SK-N-SH treated with all-trans-retinoic acid at 6 μM for 48 hours (cell line): ENCODE measurements around the gene LRBA.

Experiments used
- ATAC-seq: fragments of 200-7000 bp; cut with Tn5 transposase; 3 replicates; pipeline ENCODE4 v1.9.1; 2020; ENCODE audit warnings: mild to moderate bottlenecking, moderate library complexity
- ARNTL ChIP-seq: fragments of 450-650 bp; formaldehyde crosslinking; IDR thresholded peaks from 2 replicates; pipeline ENCODE4 v1.5.0; 2020; ENCODE audit warnings: low read depth, mild to moderate bottlenecking, moderate library complexity, borderline replicate concordance
- BACH2 ChIP-seq: fragments of 250-450 bp; sonication (Bioruptor Pico); IDR thresholded peaks from 2 replicates; pipeline ENCODE4 v1.9.0; 2021; ENCODE audit warnings: mild to moderate bottlenecking, borderline replicate concordance
- CSDC2 ChIP-seq: fragments of 250-450 bp; sonication (Bioruptor Pico); IDR thresholded peaks from 2 replicates; pipeline ENCODE4 v1.5.0; 2020; ENCODE audit warnings: mild to moderate bottlenecking, moderate library complexity
- ESRRG ChIP-seq: fragments of 250-450 bp; sonication (Bioruptor Pico); IDR thresholded peaks from 2 replicates; pipeline ENCODE4 v1.6.1; 2021; ENCODE audit warnings: mild to moderate bottlenecking
- GLIS3 ChIP-seq: fragments of 250-450 bp; sonication (Bioruptor Pico); IDR thresholded peaks from 2 replicates; pipeline ENCODE4 v1.5.0; 2020; ENCODE audit warnings: mild to moderate bottlenecking, moderate library complexity
- ISL1 ChIP-seq: fragments of 250-450 bp; sonication (Bioruptor Pico); IDR thresholded peaks from 2 replicates; pipeline ENCODE4 v2.1.2; 2022; ENCODE audit warnings: mild to moderate bottlenecking, moderate library complexity
- OSR1 ChIP-seq: fragments of 250-450 bp; sonication (Bioruptor Pico); IDR thresholded peaks from 2 replicates; pipeline ENCODE4 v1.8.0; 2022; ENCODE audit warnings: moderate library complexity, mild to moderate bottlenecking, inconsistent platforms
- POU6F1 ChIP-seq: fragments of 250-450 bp; sonication (Bioruptor Pico); IDR thresholded peaks from 2 replicates; pipeline ENCODE4 v1.8.0; 2021; ENCODE audit warnings: low read depth, mild to moderate bottlenecking, moderate library complexity, borderline replicate concordance
- PPARA ChIP-seq: fragments of 250-450 bp; sonication (Bioruptor Pico); IDR thresholded peaks from 2 replicates; pipeline ENCODE4 v1.5.0; 2020; ENCODE audit warnings: mild to moderate bottlenecking, borderline replicate concordance
- RARB ChIP-seq: fragments of 250-450 bp; sonication (Bioruptor Pico); IDR thresholded peaks from 2 replicates; pipeline ENCODE4 v1.8.0; 2021; ENCODE audit warnings: mild to moderate bottlenecking, moderate library complexity
- SNAI2 ChIP-seq: fragments of 250-450 bp; sonication (Bioruptor Pico); IDR thresholded peaks from 2 replicates; pipeline ENCODE4 v1.5.0; 2020; ENCODE audit warnings: mild to moderate bottlenecking, moderate library complexity
- TCF4 ChIP-seq: fragments of 250-450 bp; sonication (Bioruptor Pico); IDR thresholded peaks from 2 replicates; pipeline ENCODE4 v1.8.0; 2021; ENCODE audit warnings: mild to moderate bottlenecking, moderate library complexity, borderline replicate concordance
- TOX ChIP-seq: fragments of 250-450 bp; sonication (Bioruptor Pico); IDR thresholded peaks from 2 replicates; pipeline ENCODE4 v1.8.0; 2021; ENCODE audit warnings: mild to moderate bottlenecking, moderate library complexity, borderline replicate concordance
- TSHZ2 ChIP-seq: fragments of 250-450 bp; sonication (Bioruptor Pico); IDR thresholded peaks from 2 replicates; pipeline ENCODE4 v1.5.0; 2020; ENCODE audit warnings: mild to moderate bottlenecking, moderate library complexity
- ZC3H10 ChIP-seq: fragments of 250-450 bp; sonication (Bioruptor Pico); IDR thresholded peaks from 2 replicates; pipeline ENCODE4 v1.5.1; 2021; ENCODE audit warnings: mild to moderate bottlenecking, moderate library complexity
- ZFP3 ChIP-seq: fragments of 250-450 bp; sonication (Bioruptor Pico); IDR thresholded peaks from 2 replicates; pipeline ENCODE4 v1.5.0; 2020; ENCODE audit warnings: mild to moderate bottlenecking, moderate library complexity
- ZNF565 ChIP-seq: fragments of 450-650 bp; formaldehyde crosslinking; conservative IDR thresholded peaks from 2 replicates; pipeline ENCODE4 v1.5.0; 2020; ENCODE audit warnings: low read depth, mild to moderate bottlenecking, moderate library complexity
- ZNF70 ChIP-seq: fragments of 450-650 bp; formaldehyde crosslinking; IDR thresholded peaks from 2 replicates; pipeline ENCODE4 v1.5.0; 2020; ENCODE audit warnings: mild to moderate bottlenecking, moderate library complexity
- ZNF8 ChIP-seq: fragments of 450-650 bp; formaldehyde crosslinking; IDR thresholded peaks from 2 replicates; pipeline ENCODE4 v1.5.0; 2020; ENCODE audit warnings: mild to moderate bottlenecking, moderate library complexity
- TF ChIP-seq, protein P1 (sequence below): fragments of 250-450 bp; sonication (Bioruptor Pico); IDR thresholded peaks from 2 replicates; pipeline ENCODE4 v1.5.1; 2021; ENCODE audit warnings: mild to moderate bottlenecking, moderate library complexity
- TF ChIP-seq, protein P2 (sequence below): fragments of 250-450 bp; sonication (Bioruptor Pico); IDR thresholded peaks from 2 replicates; pipeline ENCODE4 v1.8.0; 2020; ENCODE audit warnings: mild to moderate bottlenecking, moderate library complexity, borderline replicate concordance
- TF ChIP-seq, protein P3 (sequence below): fragments of 250-450 bp; sonication (Bioruptor Pico); IDR thresholded peaks from 2 replicates; pipeline ENCODE4 v1.5.1; 2020; ENCODE audit warnings: low read depth, mild to moderate bottlenecking, moderate library complexity

LRBA gene

DNA sequence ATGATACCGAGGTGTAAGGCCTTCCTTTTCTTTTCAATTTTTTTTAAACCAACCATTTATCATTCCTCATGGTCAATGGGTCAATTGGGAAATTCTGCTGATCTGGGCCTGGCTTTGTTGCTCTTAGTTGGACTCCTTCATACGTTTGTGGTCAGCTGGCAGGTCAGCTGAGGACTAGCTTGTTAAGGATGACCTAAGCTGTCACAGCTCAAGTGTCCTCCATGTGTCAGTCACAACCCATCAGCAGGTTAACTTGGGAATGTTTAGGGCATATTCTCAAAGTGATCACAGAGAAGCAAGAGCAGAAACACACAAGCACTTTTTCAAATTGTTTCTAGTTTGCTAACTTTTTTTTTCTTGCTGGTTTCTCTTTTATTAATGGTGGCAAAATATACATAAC is 550.6 kb downstream of the LRBA start:
- no peak for ATAC-seq
- TF ChIP-seq BACH2 (CRISPR knock-in tag) (no peak), ARNTL (CRISPR knock-in tag) (no peak), GLIS3 (CRISPR knock-in tag) (no peak), ISL1 (CRISPR knock-in tag) (no peak), ZNF8 (CRISPR knock-in tag) (no peak), SNAI2 (CRISPR knock-in tag) (no peak), ZNF70 (CRISPR knock-in tag) (no peak), RARB (CRISPR knock-in tag) (no peak), ZC3H10 (no peak), ZFP3 (CRISPR knock-in tag) (no peak), ESRRG (CRISPR knock-in tag) (no peak), CSDC2 (CRISPR knock-in tag) (no peak)
- TF ChIP-seq, protein P1, sequence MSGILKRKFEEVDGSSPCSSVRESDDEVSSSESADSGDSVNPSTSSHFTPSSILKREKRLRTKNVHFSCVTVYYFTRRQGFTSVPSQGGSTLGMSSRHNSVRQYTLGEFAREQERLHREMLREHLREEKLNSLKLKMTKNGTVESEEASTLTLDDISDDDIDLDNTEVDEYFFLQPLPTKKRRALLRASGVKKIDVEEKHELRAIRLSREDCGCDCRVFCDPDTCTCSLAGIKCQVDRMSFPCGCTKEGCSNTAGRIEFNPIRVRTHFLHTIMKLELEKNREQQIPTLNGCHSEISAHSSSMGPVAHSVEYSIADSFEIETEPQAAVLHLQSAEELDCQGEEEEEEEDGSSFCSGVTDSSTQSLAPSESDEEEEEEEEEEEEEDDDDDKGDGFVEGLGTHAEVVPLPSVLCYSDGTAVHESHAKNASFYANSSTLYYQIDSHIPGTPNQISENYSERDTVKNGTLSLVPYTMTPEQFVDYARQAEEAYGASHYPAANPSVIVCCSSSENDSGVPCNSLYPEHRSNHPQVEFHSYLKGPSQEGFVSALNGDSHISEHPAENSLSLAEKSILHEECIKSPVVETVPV (CRISPR knock-in tag) = no peak

- no peak for ATAC-seq
- no peak for TF ChIP-seq ZNF8 (CRISPR knock-in tag)
- no peak for TF ChIP-seq TSHZ2 (CRISPR knock-in tag)
- TF ChIP-seq, protein P1 (CRISPR knock-in tag) = no peak
- TF ChIP-seq CSDC2 (CRISPR knock-in tag) = no peak
- no peak for TF ChIP-seq ZC3H10
- TF ChIP-seq TOX (CRISPR knock-in tag) = no peak
- TF ChIP-seq POU6F1 = no peak
- TF ChIP-seq PPARA (CRISPR knock-in tag) = no peak
- TF ChIP-seq, protein P2, sequence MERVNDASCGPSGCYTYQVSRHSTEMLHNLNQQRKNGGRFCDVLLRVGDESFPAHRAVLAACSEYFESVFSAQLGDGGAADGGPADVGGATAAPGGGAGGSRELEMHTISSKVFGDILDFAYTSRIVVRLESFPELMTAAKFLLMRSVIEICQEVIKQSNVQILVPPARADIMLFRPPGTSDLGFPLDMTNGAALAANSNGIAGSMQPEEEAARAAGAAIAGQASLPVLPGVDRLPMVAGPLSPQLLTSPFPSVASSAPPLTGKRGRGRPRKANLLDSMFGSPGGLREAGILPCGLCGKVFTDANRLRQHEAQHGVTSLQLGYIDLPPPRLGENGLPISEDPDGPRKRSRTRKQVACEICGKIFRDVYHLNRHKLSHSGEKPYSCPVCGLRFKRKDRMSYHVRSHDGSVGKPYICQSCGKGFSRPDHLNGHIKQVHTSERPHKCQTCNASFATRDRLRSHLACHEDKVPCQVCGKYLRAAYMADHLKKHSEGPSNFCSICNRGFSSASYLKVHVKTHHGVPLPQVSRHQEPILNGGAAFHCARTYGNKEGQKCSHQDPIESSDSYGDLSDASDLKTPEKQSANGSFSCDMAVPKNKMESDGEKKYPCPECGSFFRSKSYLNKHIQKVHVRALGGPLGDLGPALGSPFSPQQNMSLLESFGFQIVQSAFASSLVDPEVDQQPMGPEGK (CRISPR knock-in tag) = no peak
- TF ChIP-seq RARB (CRISPR knock-in tag) = no peak
- TF ChIP-seq TCF4 (CRISPR knock-in tag) = no peak
- TF ChIP-seq ESRRG (CRISPR knock-in tag) = no peak
- no peak for TF ChIP-seq SNAI2 (CRISPR knock-in tag)
- TF ChIP-seq OSR1 (CRISPR knock-in tag) = no peak
- no peak for TF ChIP-seq ZNF565 (CRISPR knock-in tag)
- TF ChIP-seq ARNTL (CRISPR knock-in tag) = no peak
Measured at GRCh38 chr4:150462743-150463142, 552.3 kb downstream of the LRBA start.

DNA sequence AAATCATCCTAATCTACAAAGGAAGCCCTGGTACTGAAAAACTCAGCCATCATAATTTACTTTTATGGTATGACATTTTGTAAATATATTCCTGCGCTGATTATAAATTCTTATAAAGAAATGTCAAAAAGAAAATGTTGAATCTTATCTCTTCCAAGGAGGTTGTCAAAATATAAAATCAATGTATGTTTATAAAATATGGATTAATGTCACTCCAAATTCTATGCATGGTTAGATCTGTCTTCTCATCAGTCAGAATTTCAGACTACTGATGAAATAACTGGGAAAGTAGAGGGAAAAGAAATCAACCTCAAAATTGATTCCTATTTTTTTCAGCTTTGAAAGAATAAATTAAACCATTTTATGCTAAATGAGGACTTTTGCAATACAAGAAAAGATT is 553.1 kb downstream of the LRBA start:
- no peak for TF ChIP-seq GLIS3 (CRISPR knock-in tag)
- TF ChIP-seq, protein P3, sequence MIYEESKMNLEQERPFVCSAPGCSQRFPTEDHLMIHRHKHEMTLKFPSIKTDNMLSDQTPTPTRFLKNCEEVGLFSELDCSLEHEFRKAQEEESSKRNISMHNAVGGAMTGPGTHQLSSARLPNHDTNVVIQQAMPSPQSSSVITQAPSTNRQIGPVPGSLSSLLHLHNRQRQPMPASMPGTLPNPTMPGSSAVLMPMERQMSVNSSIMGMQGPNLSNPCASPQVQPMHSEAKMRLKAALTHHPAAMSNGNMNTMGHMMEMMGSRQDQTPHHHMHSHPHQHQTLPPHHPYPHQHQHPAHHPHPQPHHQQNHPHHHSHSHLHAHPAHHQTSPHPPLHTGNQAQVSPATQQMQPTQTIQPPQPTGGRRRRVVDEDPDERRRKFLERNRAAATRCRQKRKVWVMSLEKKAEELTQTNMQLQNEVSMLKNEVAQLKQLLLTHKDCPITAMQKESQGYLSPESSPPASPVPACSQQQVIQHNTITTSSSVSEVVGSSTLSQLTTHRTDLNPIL (CRISPR knock-in tag) = no peak
- TF ChIP-seq ISL1 (CRISPR knock-in tag) = no peak
- TF ChIP-seq CSDC2 (CRISPR knock-in tag) = no peak
- TF ChIP-seq PPARA (CRISPR knock-in tag) = no peak
- ATAC-seq = no peak
